Sigmoid colon (tissue), 7 donors: ENCODE measurements around the gene NRG3. TPM values are rescaled to one million over a fixed set of nuclear protein-coding genes. Genes with fewer than 3 reads are reported as not detected.

ENCODE experiments used
- DNase-seq: peaks from one replicate; pipeline ENCODE4 v3.0.0-alpha.2; 2019
- H3K27ac ChIP-seq, 4 donors: fragments of 200-600 bp; sonication (generic); one replicate each; pipeline ENCODE4 v1.5.1; 2016 to 2019; ENCODE audit warnings: mild to moderate bottlenecking in 1 of 4
- H3K27me3 ChIP-seq, 3 donors: fragments of 200-600 bp; sonication (generic); one replicate each; pipeline ENCODE4 v1.5.1; 2019; ENCODE audit warnings: mild to moderate bottlenecking in 1 of 3
- H3K36me3 ChIP-seq, 4 donors: fragments of 200-600 bp; sonication (generic); one replicate each; pipeline ENCODE4 v1.5.1; 2016 to 2019
- H3K4me1 ChIP-seq, 4 donors: fragments of 200-600 bp; sonication (generic); one replicate each; pipeline ENCODE4 v1.5.1; 2017 to 2019
- H3K4me3 ChIP-seq, 4 donors: fragments of 200-600 bp; sonication (generic); one replicate each; pipeline ENCODE4 v1.5.1; 2017 to 2019; ENCODE audit warnings: mild to moderate bottlenecking in 2 of 4, moderate library complexity in 1 of 4
- H3K9me3 ChIP-seq, 4 donors: fragments of 200-600 bp in 3 of 4; sonication (generic) in 3 of 4; one replicate each; pipeline versions ENCODE4 v1.5.1 to v1.6.1; 2013 to 2019
- CTCF ChIP-seq, 4 experiments: fragments of 450-650 bp in 3 of 4; fragments of 200-600 bp in 1 of 4; IDR thresholded peaks; one replicate each; pipeline ENCODE4 v1.5.1; 2016 to 2019; ENCODE audit warnings: antibody characterized with exemption in 4 of 4, mild to moderate bottlenecking in 3 of 4, moderate library complexity in 2 of 4
- EP300 ChIP-seq, 4 donors: sonication (generic); formaldehyde crosslinking; IDR thresholded peaks; one replicate each; pipeline ENCODE4 v1.6.1; 2017; ENCODE audit warnings: antibody characterized with exemption in 4 of 4
- POLR2A ChIP-seq, 2 donors: fragments of 450-650 bp; IDR thresholded peaks; one replicate each; pipeline ENCODE4 v1.6.1; 2016; ENCODE audit warnings: antibody characterized with exemption in 2 of 2, mild to moderate bottlenecking in 2 of 2, moderate library complexity in 2 of 2
- POLR2AphosphoS5 ChIP-seq, 4 donors: sonication (generic); formaldehyde crosslinking; IDR thresholded peaks; one replicate each; pipeline ENCODE4 v1.6.1; 2017; ENCODE audit warnings: antibody characterized with exemption in 4 of 4
- WGBS, 2 donors: extraction: QIAGEN DNeasy Blood & Tissue Kit; methylation state at CpG; one replicate each; pipeline ENCODE4 v1.1.7; 2013; 5-methylcytosine and 5-hydroxymethylcytosine counted together
- intact Hi-C: fragments of 100-400 bp; cut with DNase I; formaldehyde crosslinking; loops from one replicate; pipeline ENCODE4 v1.15.1; 2023
- polyA plus RNA-seq, 3 donors: library from polyadenylated mRNA; stranded (reverse); fragments of 200-250 nt; gene quantifications; one replicate each; pipeline ENCODE4 v1.2.3, GENCODE V29; 2013
- total RNA-seq, 4 donors: library from RNA; depleted of rRNA; stranded (reverse); fragments of >200 nt; gene quantifications; one replicate each; pipeline ENCODE4 v1.1.0, GENCODE V29; 2016
- donor health status: healthy with polysubstance abuse.
- donor health status: Bipolar disorder and iron deficiency.
- donor health status: healthy.

Gene NRG3
- total and polyA plus RNA-seq, 7 donors = 0.17 to 2.2 (median 0.82) TPM; not detected in 2

- Histone ChIP-seq H3K27ac (no peak overlapping the region), H3K4me1 (no peaks in the 10 kb centered on the region), H3K36me3 (no peaks in the 10 kb centered on the region), H3K27me3 (no peaks in the 10 kb centered on the region), H3K9me3 (no peaks in the 10 kb centered on the region), H3K4me3 (no peak overlapping the region)
- TF ChIP-seq CTCF (IDR thresholded peaks at IDR 0.05) (no peak), POLR2A (IDR thresholded peaks at IDR 0.05) (no peak), POLR2AphosphoS5 (IDR thresholded peaks at IDR 0.05) (no peak), EP300 (IDR thresholded peaks at IDR 0.05) (no peak)
- no peak for DNase-seq
- 72 to 77% methylated on average over 1 of the region's 1 CpG for WGBS, 2 donors
- intact Hi-C loops = no loop called here
Observed at GRCh38 chr10:82544377-82544776, 669.4 kb downstream of the NRG3 start.

GRCh38 chr10:82551506-82551905 lies 676.5 kb downstream of the NRG3 start:
- WGBS, 2 donors = 58 to 78% methylated on average over 3 of the region's 3 CpGs
- H3K27me3 ChIP-seq = no peaks in the 10 kb centered on the region
- intact Hi-C loops = no loop called here
- H3K36me3 ChIP-seq = no peaks in the 10 kb centered on the region
- no peak for TF ChIP-seq POLR2A (IDR thresholded peaks at IDR 0.05)
- TF ChIP-seq POLR2AphosphoS5 (IDR thresholded peaks at IDR 0.05) = no peak
- TF ChIP-seq EP300 (IDR thresholded peaks at IDR 0.05) = no peak
- no peak for TF ChIP-seq CTCF (IDR thresholded peaks at IDR 0.05)
- no peak for DNase-seq
- H3K27ac ChIP-seq = no peak overlapping the region
- no peaks in the 10 kb centered on the region for H3K4me1 ChIP-seq
- H3K9me3 ChIP-seq = no peaks in the 10 kb centered on the region
- H3K4me3 ChIP-seq = no peak overlapping the region

- WGBS, 2 donors = 90 to 92% methylated on average over 1 of the region's 1 CpG
- no peak for DNase-seq
- Histone ChIP-seq H3K36me3 (no peaks in the 10 kb centered on the region), H3K27me3 (no peaks in the 10 kb centered on the region), H3K9me3 (no peaks in the 10 kb centered on the region), H3K27ac (no peak overlapping the region), H3K4me3 (no peak overlapping the region), H3K4me1 (no peaks in the 10 kb centered on the region)
- intact Hi-C loops = no loop called here
- TF ChIP-seq CTCF (IDR thresholded peaks at IDR 0.05) = no peak
Observed at GRCh38 chr10:82552267-82552666, 677.3 kb downstream of the NRG3 start.

- 92 to 93% methylated on average over 3 of the region's 3 CpGs for WGBS, 2 donors
- Histone ChIP-seq H3K4me1 (no peaks in the 10 kb centered on the region), H3K27me3 (no peaks in the 10 kb centered on the region), H3K9me3 (no peaks in the 10 kb centered on the region), H3K27ac (no peak overlapping the region), H3K4me3 (no peak overlapping the region), H3K36me3 (no peaks in the 10 kb centered on the region)
- intact Hi-C loops = no loop called here
- TF ChIP-seq POLR2AphosphoS5 (IDR thresholded peaks at IDR 0.05) = no peak
- no peak for TF ChIP-seq POLR2A (IDR thresholded peaks at IDR 0.05)
- TF ChIP-seq CTCF (IDR thresholded peaks at IDR 0.05) = no peak
- TF ChIP-seq EP300 (IDR thresholded peaks at IDR 0.05) = no peak
- DNase-seq = no peak
Observed at GRCh38 chr10:82554381-82554780, 679.4 kb downstream of the NRG3 start.

- 46 to 72% methylated on average over 2 of the region's 2 CpGs for WGBS, 2 donors
- H3K4me1 ChIP-seq = no peaks in the 10 kb centered on the region
- H3K4me3 ChIP-seq = no peak overlapping the region
- no peaks in the 10 kb centered on the region for H3K9me3 ChIP-seq
- no peak overlapping the region for H3K27ac ChIP-seq
- no peaks in the 10 kb centered on the region for H3K36me3 ChIP-seq
- TF ChIP-seq POLR2AphosphoS5 (IDR thresholded peaks at IDR 0.05) (no peak), EP300 (IDR thresholded peaks at IDR 0.05) (no peak), CTCF (IDR thresholded peaks at IDR 0.05) (no peak), POLR2A (IDR thresholded peaks at IDR 0.05) (no peak)
- no peak for DNase-seq
- intact Hi-C loops = no loop called here
- H3K27me3 ChIP-seq = no peaks in the 10 kb centered on the region
Observed at GRCh38 chr10:82558014-82558607, 683.1 kb downstream of the NRG3 start.
